Neuronal stem cell (in vitro differentiated cells): ENCODE data around the gene PLCH1.
A peak's percentile ranks its signal among the peaks of the same experiment; 100 is the strongest.

Experiments
- DNase-seq: peaks from one replicate; pipeline ENCODE4 v3.0.0-alpha.2; 2013; ENCODE audit warnings: low spot score
- H2AFZ ChIP-seq: one replicate; pipeline ENCODE4 v1.6.1; 2013; ENCODE audit warnings: mild to moderate bottlenecking, low read length, inconsistent platforms
- H2AK5ac ChIP-seq: 2 replicates; pipeline ENCODE4 v1.6.1; 2013; ENCODE audit warnings: low read depth, mild to moderate bottlenecking, inconsistent platforms, low read length, moderate library complexity, mixed read lengths
- H2BK120ac ChIP-seq: 2 replicates; pipeline ENCODE4 v1.6.1; 2013; ENCODE audit warnings: low read depth, mild to moderate bottlenecking, inconsistent platforms, low read length, moderate library complexity, mixed read lengths
- H2BK12ac ChIP-seq: one replicate; pipeline ENCODE4 v1.6.1; 2013; ENCODE audit warnings: low read length, inconsistent platforms
- H2BK15ac ChIP-seq: 2 replicates; pipeline ENCODE4 v1.6.1; 2013; ENCODE audit warnings: mild to moderate bottlenecking, low read length, inconsistent platforms, mixed read lengths
- H2BK5ac ChIP-seq: one replicate; pipeline ENCODE4 v1.6.1; 2013; ENCODE audit warnings: inconsistent platforms, mild to moderate bottlenecking, low read length, moderate library complexity
- H3K14ac ChIP-seq: one replicate; pipeline ENCODE4 v1.6.1; 2013; ENCODE audit warnings: low read length, inconsistent platforms
- H3K18ac ChIP-seq: 2 replicates; pipeline ENCODE4 v1.6.1; 2013; ENCODE audit warnings: low read length, inconsistent platforms
- H3K23ac ChIP-seq: 2 replicates; pipeline ENCODE4 v1.6.1; 2013; ENCODE audit warnings: low read depth, mild to moderate bottlenecking, mixed read lengths, low read length, inconsistent platforms; ENCODE audit not compliant: poor library complexity
- H3K27ac ChIP-seq: replicated peaks from 3 replicates; pipeline ENCODE4 v1.5.1; 2013; ENCODE audit warnings: low read length, inconsistent platforms
- H3K27me3 ChIP-seq, 3 experiments: 2 replicates each; pipeline ENCODE4 v1.6.1; 2013; ENCODE audit warnings: low read length in 3 of 3, mild to moderate bottlenecking in 2 of 3, inconsistent platforms in 1 of 3, low read depth in 1 of 3, mixed read lengths in 1 of 3, moderate library complexity in 1 of 3; ENCODE audit not compliant: control insufficient read depth in 3 of 3, insufficient read depth in 3 of 3
- H3K36me3 ChIP-seq, 2 donors: replicated peaks in 1 of 2; 2 replicates each; pipeline ENCODE4 v1.6.1; 2013; ENCODE audit warnings: low read length in 2 of 2; ENCODE audit not compliant: control insufficient read depth in 2 of 2, insufficient read depth in 2 of 2
- H3K4ac ChIP-seq: 2 replicates; pipeline ENCODE4 v1.6.1; 2013; ENCODE audit warnings: inconsistent platforms, mild to moderate bottlenecking, low read length, moderate library complexity
- H3K4me1 ChIP-seq, 2 donors: 1 replicate in 1 of 2; 2 replicates in 1 of 2; pipeline ENCODE4 v1.6.1; 2013; ENCODE audit warnings: low read length in 2 of 2, low read depth in 1 of 2; ENCODE audit not compliant: control insufficient read depth in 2 of 2, insufficient read depth in 1 of 2
- H3K4me2 ChIP-seq: one replicate; pipeline ENCODE4 v1.6.1; 2013; ENCODE audit warnings: mild to moderate bottlenecking, low read length, inconsistent platforms; ENCODE audit not compliant: insufficient read depth, poor library complexity, severe bottlenecking
- H3K4me3 ChIP-seq, 2 donors: 2 replicates each; pipeline ENCODE4 v1.5.1; 2013; ENCODE audit warnings: low read length in 2 of 2, mild to moderate bottlenecking in 2 of 2, inconsistent platforms in 1 of 2, moderate library complexity in 1 of 2
- H3K79me1 ChIP-seq: one replicate; pipeline ENCODE4 v1.6.1; 2013; ENCODE audit warnings: low read depth, mild to moderate bottlenecking, inconsistent platforms, low read length, moderate library complexity
- H3K9ac ChIP-seq: one replicate; pipeline ENCODE4 v1.6.1; 2013; ENCODE audit warnings: mild to moderate bottlenecking, low read depth, low read length, inconsistent platforms; ENCODE audit not compliant: poor library complexity
- H3K9me3 ChIP-seq, 2 donors: replicated peaks in 1 of 2; 2 replicates each; pipeline versions ENCODE3 to v1.6.1; 2013; ENCODE audit warnings: low read length in 2 of 2, mild to moderate bottlenecking in 2 of 2, inconsistent platforms in 1 of 2, low read depth in 1 of 2, mixed read lengths in 1 of 2, moderate library complexity in 1 of 2; ENCODE audit not compliant: control insufficient read depth in 2 of 2, insufficient read depth in 1 of 2
- H4K8ac ChIP-seq: one replicate; pipeline ENCODE4 v1.6.1; 2013; ENCODE audit warnings: low read depth, mild to moderate bottlenecking, inconsistent platforms, low read length, moderate library complexity
- H4K91ac ChIP-seq: one replicate; pipeline ENCODE4 v1.6.1; 2013; ENCODE audit warnings: low read length, low read depth, mild to moderate bottlenecking, inconsistent platforms; ENCODE audit not compliant: poor library complexity
- WGBS, 2 donors: extraction: QIAGEN DNeasy Blood & Tissue Kit; methylation state at CpG; one replicate each; pipeline ENCODE4 v1.1.7; 2013; ENCODE audit warnings: missing lambda C conversion rate in 2 of 2, mixed read lengths in 1 of 2; ENCODE audit not compliant: insufficient read length in 2 of 2, insufficient replicate concordance in 1 of 2; ENCODE audit errors: extremely low coverage in 2 of 2; 5-methylcytosine and 5-hydroxymethylcytosine counted together

The PLCH1 gene

DNA sequence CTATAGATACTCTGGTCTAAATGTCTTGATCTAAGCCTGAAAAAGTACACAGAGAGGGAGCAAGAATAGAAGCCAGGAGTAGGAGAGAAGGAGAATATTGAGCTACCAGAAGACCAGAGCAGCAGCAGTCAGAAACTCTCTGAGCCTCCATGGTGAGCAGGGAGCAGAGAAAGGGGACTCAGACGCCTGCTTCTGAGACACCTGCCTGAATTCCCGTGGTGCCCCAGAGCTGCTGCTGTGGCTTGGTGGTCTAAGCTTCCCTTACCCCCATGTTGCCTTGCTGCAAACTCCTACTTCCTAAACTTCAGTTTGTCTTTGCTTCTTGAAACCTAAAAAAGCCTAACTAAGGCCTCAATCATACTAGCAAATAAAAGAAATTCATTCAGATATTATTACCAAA lies 356.5 kb downstream of the PLCH1 start:
- WGBS, 2 donors = no CpG with 5 or more reads among the region's 2 CpGs
- Histone ChIP-seq H3K9ac (no peak overlapping the region), H3K4me2 (no peak overlapping the region), H3K4me3 (no peak overlapping the region), H2BK15ac (no peak overlapping the region), H2BK120ac (no peak overlapping the region), H2AK5ac (no peak overlapping the region), H3K18ac (peak overlapping the region; percentile 70), H3K23ac (no peak overlapping the region), H2BK5ac (no peak overlapping the region), H2BK12ac (no peak overlapping the region), H4K8ac (no peak overlapping the region), H3K9me3 (no peaks in the 10 kb centered on the region), H3K4me1 (peaks cover 4 to 8% of the 10 kb centered on the region in 2 donors), H3K27ac (no peak overlapping the region), H3K14ac (no peak overlapping the region), H4K91ac (no peak overlapping the region), H3K4ac (no peak overlapping the region), H2AFZ (no peak overlapping the region), H3K36me3 (no peaks in the 10 kb centered on the region), H3K79me1 (no peaks in the 10 kb centered on the region), H3K27me3 (no peaks in the 10 kb centered on the region)
- DNase-seq = no peak

DNA sequence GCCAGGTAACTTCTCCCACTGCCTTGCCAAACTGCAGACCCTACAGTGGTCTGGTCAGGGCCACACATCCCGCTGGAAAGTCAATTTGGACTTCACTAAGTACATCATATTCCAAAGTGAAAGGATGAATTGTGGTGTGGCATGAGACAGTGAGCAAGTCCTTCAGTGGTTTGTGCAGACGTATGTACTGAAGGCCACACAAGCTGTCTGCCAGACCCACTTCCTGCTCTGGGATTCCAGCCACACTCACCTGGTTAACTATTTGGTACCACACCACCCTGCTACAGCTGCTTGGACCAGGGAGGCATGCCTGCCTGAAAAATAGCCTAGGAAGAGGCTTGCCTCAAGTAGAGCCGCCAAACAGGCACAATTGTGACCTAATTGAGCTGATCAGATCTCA lies 357.3 kb downstream of the PLCH1 start:
- Histone ChIP-seq H2BK5ac (no peak overlapping the region), H4K91ac (no peak overlapping the region), H3K4me2 (no peak overlapping the region), H3K4me1 (peaks cover 12 to 13% of the 10 kb centered on the region in 2 donors), H3K27ac (no peak overlapping the region), H2AK5ac (no peak overlapping the region), H4K8ac (no peak overlapping the region), H3K27me3 (no peaks in the 10 kb centered on the region), H2BK120ac (no peak overlapping the region), H2BK15ac (no peak overlapping the region), H3K18ac (no peak overlapping the region), H3K23ac (no peak overlapping the region), H3K9ac (no peak overlapping the region), H3K36me3 (no peaks in the 10 kb centered on the region), H2AFZ (no peak overlapping the region), H3K14ac (no peak overlapping the region), H3K79me1 (no peaks in the 10 kb centered on the region), H3K4ac (no peak overlapping the region), H3K9me3 (no peaks in the 10 kb centered on the region), H2BK12ac (no peak overlapping the region), H3K4me3 (no peak overlapping the region)
- no peak for DNase-seq
- no CpG with 5 or more reads among the region's 3 CpGs for WGBS, 2 donors

DNA sequence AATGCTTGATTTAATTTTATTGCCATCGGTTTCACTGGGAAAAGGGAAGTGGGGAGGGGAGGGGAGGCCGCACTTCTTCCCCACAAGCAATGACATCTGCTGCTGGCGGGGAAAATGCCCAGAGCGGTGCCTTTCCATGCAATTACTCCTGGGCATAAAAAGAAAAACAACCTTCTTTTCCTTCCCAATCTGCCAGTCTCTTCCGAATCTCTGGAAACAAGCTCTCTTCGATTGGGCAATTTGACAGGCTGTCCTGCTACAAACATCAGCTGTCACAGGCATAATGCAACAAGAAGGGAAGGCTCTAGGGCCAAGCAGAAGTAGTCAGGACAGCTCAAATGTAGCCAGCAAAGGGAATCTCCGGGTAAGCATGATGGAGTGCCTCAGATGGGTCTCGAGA lies 358.0 kb downstream of the PLCH1 start:
- Histone ChIP-seq H3K14ac (no peak overlapping the region), H2BK120ac (no peak overlapping the region), H4K8ac (no peak overlapping the region), H3K27ac (no peak overlapping the region), H3K9me3 (no peaks in the 10 kb centered on the region), H3K27me3 (no peaks in the 10 kb centered on the region), H2BK15ac (no peak overlapping the region), H2AFZ (no peak overlapping the region), H2BK12ac (no peak overlapping the region), H2BK5ac (no peak overlapping the region), H3K23ac (no peak overlapping the region), H3K4ac (no peak overlapping the region), H3K36me3 (no peaks in the 10 kb centered on the region), H3K4me3 (no peak overlapping the region), H3K18ac (no peak overlapping the region), H3K4me1 (peaks cover 12 to 13% of the 10 kb centered on the region in 2 donors), H3K9ac (no peak overlapping the region), H3K4me2 (no peak overlapping the region), H2AK5ac (no peak overlapping the region), H4K91ac (no peak overlapping the region), H3K79me1 (no peaks in the 10 kb centered on the region)
- no peak for DNase-seq
- no CpG with 5 or more reads among the region's 8 CpGs for WGBS, 2 donors

DNA sequence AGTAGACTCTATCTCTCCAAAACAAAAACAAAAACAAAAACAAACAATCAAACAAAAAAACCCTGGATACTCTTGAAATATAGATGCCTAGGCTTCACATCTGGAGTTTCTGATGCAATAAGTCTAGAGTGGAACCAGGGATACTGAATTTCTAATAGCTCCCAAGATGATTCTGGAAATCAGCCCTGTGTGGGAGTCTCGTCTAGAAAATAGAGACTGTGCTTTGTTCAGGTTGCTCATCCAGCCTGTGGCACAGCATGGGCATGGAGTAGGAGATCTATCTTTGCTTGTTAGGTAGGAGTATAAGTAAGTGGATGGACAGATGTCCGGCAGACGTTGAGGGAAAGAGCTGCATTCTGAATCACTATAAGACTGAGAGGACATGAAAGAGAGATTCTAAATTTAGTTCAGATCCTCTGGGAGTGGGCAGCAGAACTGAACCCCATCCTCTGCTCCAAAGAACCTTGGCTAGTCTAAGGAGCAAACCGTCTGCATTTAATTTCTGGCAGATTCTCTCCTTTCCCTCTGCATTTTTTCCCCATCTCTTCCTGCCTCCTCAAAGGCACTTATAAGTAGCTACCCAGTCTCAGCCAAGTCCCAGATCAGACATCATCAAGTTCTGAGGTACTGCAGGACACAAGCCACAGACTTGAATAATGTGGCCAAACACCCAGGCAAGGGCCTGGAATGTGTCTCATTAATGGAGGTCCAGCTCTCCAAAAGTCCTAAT lies 358.8 kb downstream of the PLCH1 start:
- H3K14ac ChIP-seq = no peak overlapping the region
- H2BK12ac ChIP-seq = no peak overlapping the region
- no peaks in the 10 kb centered on the region for H3K9me3 ChIP-seq
- H3K4me3 ChIP-seq = no peak overlapping the region
- no peaks in the 10 kb centered on the region for H3K27me3 ChIP-seq
- H3K23ac ChIP-seq = no peak overlapping the region
- no peak overlapping the region for H3K18ac ChIP-seq
- no peak overlapping the region for H4K8ac ChIP-seq
- H2AFZ ChIP-seq = no peak overlapping the region
- no peak overlapping the region for H3K4me2 ChIP-seq
- H3K27ac ChIP-seq = no peak overlapping the region
- no peak overlapping the region for H3K9ac ChIP-seq
- peaks cover 6 to 13% of the 10 kb centered on the region in 2 donors for H3K4me1 ChIP-seq
- H2BK15ac ChIP-seq = no peak overlapping the region
- no peak overlapping the region for H3K4ac ChIP-seq
- no peaks in the 10 kb centered on the region for H3K79me1 ChIP-seq
- no CpG with 5 or more reads among the region's 4 CpGs for WGBS, 2 donors
- no peak overlapping the region for H4K91ac ChIP-seq
- H2AK5ac ChIP-seq = no peak overlapping the region
- H2BK120ac ChIP-seq = no peak overlapping the region
- no peak for DNase-seq
- H3K36me3 ChIP-seq = no peaks in the 10 kb centered on the region
- no peak overlapping the region for H2BK5ac ChIP-seq
